Measurements from ENCODE around the gene CNNM4.

Gene CNNM4

DNA sequence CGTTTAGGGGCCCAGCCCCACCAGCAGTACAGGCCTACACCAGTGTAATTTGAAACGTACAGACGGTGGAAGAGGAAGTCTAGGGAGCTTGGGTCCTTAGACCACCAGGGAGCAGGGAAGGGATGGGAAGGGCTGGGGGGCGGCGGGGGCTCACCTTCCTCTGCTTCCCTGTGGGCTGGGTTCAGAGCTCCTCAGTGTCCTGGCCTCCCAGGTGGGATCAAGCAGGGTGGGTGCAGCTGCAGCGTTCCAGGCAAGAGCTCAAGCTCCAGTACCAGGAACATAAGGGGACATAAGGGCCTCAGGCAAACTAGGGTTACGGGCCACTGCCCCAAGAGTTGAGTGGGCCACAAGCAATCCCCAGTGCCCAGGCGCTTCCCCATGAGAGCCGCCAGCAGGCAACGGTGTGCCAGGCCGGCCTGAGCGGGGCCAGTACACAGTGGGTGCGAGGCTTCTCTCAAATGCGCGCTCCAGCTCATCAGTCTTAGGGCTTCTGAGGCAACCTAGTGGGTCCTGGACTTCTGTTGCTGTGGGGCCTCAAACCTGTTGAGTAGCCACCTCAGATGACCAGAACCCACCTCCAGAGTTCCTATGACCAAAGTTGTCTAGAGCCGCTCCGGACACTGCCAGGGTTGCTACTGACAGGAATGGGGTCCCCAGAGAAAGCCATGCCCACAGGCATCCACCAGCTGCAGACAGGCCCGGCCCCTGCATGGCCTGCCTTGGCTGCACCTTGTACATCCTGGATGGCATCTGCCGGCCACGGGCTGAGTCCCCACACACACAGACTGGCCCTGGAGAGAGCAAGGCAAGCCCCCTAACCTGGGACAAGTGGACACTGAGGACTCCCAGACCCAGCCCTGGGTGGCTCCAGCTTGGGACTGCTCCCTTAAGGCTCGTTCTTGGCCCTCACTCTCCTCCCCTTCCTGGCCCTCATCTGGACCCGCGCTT is 77.9 kb downstream of the CNNM4 start:
- DNase-seq: no peak

GRCh38 chr2:96839293-96839874 is 78.7 kb downstream of the CNNM4 start:
- no peak for DNase-seq

DNA sequence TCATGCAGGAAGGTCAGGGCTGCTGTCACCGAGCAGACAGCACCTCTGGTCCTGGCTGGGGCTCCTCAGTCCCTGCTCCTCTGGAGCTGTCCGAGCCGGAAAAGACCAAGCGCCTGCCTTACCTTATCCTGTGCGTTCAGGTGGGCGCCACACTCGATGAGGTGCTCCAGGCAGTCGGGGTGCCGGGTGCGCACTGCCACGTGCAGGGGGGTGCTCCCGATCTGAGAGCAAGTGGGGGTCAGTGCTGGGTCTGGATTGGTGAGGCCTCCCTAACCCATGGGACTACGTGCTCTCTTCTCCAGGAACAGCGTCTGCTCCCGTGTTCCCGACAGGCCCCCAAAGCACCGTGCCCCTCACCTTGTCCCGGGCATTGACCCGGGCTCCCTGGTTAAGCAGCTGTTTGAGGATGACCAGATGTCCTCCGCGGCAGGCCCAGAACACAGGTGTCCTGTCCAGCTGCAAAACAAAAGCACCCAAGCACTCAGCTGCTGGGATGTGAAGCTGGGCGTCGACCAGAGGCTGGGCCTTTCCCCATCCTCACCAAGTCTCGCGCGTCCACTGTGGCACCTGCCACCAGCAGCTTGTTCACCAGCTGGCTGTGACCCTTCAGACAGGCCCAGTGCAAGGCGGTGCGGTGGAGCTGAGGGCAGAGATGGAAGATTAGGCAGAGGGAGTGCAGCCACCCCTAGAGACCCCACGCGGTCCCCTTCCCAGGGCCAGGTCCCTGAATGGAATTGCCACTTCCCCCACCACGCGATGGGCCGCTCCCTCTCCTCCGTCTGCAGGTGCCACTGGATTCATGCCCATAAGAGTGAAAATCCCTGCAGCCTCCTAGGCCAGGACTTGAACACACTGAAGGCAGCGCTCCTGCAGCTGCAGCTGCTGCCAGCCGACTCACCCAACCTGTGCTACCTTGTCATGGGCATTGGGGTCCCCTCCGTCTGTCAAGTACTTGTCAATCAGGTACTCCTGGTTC is 79.5 kb downstream of the CNNM4 start:
- DNase-seq: no peak

DNA sequence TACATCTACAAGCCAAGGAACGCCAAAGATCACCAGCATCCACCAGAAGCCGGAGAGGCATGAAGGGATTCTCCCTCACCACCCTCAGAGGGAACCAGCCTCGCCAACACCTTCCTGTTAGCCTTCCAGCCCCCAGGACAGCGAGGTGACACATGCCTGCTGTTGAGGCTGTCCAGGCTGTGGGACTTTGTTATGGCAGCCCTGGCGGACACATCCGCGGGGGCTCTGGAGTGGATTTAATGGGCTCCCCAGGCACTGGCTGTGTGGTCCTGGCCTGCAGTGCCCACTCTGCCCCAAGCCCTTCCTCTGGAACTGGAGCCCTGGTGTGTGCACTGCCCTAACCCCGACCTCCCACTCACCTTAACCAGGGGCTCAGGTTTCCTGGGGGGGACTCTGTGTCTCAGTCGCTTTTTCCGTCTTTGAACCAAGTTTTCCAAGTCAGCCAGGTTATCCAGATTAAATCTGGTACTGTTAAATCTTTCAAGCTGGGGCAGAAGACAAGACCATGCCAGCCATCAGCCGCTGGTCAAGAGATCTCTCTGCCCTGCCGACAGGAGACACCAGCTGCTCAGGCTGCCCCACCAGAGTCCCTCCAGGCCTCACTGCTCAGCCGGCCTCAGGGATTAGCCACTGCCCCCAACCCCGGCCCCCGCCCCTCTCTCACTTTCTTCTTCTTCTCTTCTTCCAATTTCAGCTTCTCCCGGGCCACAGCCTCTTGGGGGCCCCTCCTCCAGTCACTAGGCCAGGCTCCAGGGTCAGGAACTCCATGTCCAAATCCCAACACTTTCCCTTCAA is 81.2 kb downstream of the CNNM4 start:
- DNase-seq: no peak

GRCh38 chr2:96842600-96842999 is 81.9 kb downstream of the CNNM4 start:
- no peak for DNase-seq

GRCh38 chr2:96843538-96844268 is 83.0 kb downstream of the CNNM4 start, which contains the start of gene ANKRD23:
TSS of gene ANKRD23 (minus strand) at chr2:96844021. CDS start at chr2:96843992, 29 bp downstream.
- no peak for DNase-seq

DNA sequence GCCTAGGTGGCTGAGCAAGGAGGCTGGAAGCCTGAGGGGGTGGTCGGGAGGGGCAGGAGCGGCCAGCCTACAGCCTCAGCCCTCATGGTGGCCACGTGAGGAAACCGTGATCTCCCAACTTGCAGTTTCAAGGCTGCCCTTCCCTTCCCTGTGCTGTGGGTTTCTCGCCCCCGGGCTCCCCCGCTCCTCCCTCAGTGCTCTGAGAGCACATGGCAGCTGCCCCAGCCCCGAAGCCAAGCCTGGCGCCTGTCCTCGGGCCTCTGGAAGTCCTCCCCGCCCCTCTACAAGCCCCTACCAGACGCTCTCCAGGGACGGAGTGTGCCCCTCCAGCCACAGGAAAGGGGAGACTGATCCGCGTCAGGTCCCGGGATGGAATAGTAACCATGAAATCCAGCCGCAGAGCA is 83.7 kb downstream of the CNNM4 start:
- DNase-seq: no peak

- no peak for DNase-seq
Observed at GRCh38 chr2:96846825-96847224, 86.1 kb downstream of the CNNM4 start.

DNA sequence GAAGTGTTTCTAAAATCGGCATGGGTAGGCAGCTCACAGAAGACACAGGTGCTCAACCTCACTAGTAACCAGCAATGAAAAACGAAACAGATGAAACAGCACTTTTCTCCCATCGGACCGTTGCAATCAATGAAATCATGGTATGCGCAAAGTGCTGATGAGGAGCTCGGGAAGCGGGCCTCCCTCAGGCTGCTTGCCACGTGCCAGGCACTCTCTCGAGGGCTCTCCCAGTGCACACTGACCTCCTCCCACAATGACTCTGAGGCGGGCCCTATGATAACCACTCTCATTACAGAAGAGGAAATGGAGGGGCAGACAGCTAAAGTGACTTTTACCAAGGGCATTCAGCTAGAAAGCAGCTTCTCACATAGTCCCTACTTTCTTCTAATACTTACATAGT is 86.9 kb downstream of the CNNM4 start:
- DNase-seq: no peak

GRCh38 chr2:96848264-96848663 is 87.6 kb downstream of the CNNM4 start:
- no peak for DNase-seq

- no peak for DNase-seq
Observed at GRCh38 chr2:96852667-96853066, 92.0 kb downstream of the CNNM4 start.

- no peak for DNase-seq
Observed at GRCh38 chr2:96853321-96853720, 92.6 kb downstream of the CNNM4 start.

DNA sequence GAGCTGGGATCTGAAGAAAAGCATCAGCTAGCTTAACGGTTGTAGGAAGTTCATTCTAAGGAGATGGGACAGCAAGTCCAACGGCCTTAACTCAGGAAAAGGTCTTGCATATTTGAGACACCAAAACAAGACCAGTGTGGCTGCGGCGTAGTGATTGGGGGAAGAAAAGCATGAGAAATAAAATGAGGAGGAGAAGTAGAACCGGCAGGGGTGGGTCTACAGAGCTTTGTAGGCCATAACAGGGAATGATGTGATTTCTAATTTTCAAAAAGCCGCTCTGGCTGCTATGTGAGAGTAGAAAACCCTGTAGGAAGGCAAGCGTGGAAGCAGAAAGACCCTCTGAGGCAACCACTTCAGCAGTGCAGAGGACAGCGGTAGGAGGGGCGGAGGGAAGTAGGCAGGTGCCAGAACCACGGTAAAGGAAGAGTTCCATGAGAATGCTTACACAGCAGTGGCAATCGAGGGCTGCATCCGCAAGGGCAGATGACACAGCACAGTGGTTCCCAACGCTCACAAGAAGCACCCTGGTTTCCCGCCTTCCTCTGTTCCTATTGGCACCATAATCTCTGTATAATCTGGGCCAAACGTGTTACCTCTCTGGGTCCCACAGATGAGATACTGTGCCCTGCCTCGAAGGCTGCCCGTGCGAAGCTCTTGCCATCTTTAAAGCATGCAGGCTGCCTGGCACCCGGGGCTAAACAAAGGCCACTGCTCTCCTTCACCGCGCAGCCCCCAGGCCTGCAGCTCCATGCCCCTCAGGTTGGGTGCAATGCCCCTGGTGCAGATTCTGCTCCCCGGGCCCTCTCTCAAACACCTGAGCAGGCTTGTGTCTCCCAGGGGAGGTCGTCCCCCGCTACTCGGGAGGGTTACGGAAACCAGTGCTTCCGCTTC is 96.3 kb downstream of the CNNM4 start:
- no peak for DNase-seq

DNA sequence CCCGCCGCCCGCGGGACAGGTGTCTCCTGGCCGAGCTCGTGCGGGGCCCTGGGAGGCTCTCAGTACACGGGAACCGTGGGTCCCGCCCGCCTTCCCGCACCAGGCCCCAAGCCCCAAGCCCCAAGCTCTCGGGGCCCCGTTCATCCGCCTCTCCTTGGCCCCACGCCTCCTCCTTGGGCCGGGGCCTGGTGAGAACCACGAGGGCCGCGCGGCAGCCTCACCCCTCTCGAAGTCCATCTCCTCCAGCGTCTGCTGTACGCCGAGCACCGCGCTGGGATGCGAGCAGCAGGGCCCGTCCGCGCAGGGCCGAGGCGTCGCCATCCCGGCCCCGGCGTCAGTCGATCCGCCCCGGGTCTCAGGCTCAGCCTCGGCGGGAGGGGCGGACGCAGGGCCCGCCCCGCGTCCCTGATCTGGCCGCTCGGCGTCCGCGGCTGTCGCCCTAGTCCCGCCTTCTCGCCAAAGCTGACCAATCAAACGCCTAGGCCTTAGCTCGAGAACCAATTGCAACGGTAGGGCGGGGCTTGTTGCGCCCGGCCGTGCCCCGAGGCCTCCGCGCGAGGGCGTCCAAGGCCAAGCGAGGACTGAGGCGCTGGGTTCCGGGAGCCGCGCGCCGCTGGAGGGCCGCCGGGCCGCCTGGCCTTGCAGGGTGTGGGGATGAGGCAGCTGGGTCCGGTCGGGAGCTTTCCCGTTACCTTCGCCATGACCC is 97.1 kb downstream of the CNNM4 start, which contains the start of gene ANKRD39:
Gene ANKRD39, minus strand, starts transcription at position 350 of the 706 bp plus-strand sequence. Its CDS starts 29 bp downstream, at position 321.
- DNase-seq: peak; percentile 65

DNA sequence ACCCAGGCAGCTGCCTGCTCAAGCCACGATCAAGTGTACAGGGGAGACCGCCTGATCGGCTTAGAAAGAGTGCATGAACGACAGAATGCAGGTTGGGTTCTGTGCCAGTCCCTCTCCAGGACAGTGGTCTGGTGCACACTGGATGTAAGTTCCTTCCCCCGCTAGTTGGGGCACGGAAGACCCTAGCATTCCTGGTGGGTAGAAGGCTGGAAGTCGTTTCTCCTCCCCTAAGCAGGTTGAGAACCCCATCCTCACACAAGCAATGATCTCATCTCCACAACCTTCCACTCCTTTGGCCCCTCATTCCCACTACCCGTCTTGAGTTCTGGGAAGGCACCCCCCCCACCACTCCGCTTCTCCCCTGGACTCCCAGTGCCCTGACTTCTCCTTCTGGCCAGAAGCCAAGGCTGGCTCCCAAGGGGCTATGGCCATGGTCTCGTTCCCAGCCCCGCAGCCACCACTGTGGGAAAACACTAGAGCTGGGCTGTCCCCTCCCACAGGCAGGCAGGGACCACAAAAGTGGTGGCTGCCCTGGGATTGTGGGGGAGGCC is 98.5 kb downstream of the CNNM4 start:
- no peak for DNase-seq

- DNase-seq: no peak
Observed at GRCh38 chr2:96859681-96860064, 99.0 kb downstream of the CNNM4 start.

- DNase-seq: no peak
Observed at GRCh38 chr2:96860065-96861029, 99.6 kb downstream of the CNNM4 start.

DNA sequence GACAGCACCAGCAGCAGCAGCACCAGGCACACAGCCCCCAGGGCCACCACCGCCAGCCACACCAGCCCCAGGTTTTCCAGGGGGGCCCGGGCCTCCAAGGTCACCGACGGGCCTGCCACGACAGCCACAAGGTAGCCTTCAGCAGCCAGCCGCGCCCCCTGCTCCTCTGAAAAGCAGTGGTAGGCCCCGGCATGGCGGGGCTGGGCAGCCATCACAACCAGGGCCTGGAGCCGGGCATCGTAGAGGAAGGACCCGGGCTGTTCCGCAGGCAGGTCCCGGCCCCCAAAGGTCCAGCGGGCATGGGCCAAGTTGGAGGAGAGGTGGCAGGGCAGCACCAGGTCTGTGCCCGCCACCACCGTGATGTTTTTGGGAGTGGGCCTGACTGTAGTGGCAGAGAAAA is 100.4 kb downstream of the CNNM4 start:
- no peak for DNase-seq
